GM12878 (cell line): Measurements from ENCODE around the gene FOXP1. TPM values are rescaled to one million over a fixed set of nuclear protein-coding genes. Genes with fewer than 3 reads are reported as not detected.

Experiments
- ATAC-seq: fragments of 200-7000 bp; cut with Tn5 transposase; 3 replicates; pipeline ENCODE4 v1.9.1; 2020; ENCODE audit warnings: mild to moderate bottlenecking, moderate library complexity
- BruUV-seq: library from RNA; stranded (reverse); fragments of 400-500 nt; replicated peaks from 2 replicates; lab custom pipeline; 2021; lab: Mats Ljungman, UMichigan
- CTCF ChIA-PET: fragments of 300-600 bp; sonication (Branson Sonifier 250); formaldehyde crosslinking; extraction: SDS; loops from one replicate; lab custom pipeline; 2021; ENCODE audit warnings: inconsistent platforms; lab: Yijun Ruan, JAX
- POLR2A ChIA-PET: fragments of 350-600 bp; formaldehyde crosslinking; extraction: SDS; loops from one replicate; lab custom pipeline; 2021; ENCODE audit warnings: inconsistent platforms; lab: Charles Lee
- RAD21 ChIA-PET: fragments of 300-600 bp; sonication (Branson Sonifier 250); formaldehyde crosslinking; loops from one replicate; lab custom pipeline; 2023; ENCODE audit warnings: antibody characterized with exemption; ENCODE audit not compliant: unreplicated experiment; lab: Charles Lee
- SMC1A ChIA-PET: fragments of 300-600 bp; sonication (Branson Sonifier 250); formaldehyde crosslinking; loops from one replicate; lab custom pipeline; 2023; ENCODE audit not compliant: unreplicated experiment, uncharacterized antibody; lab: Charles Lee
- DNase-seq: peaks from one replicate; pipeline ENCODE4 v3.0.0-alpha.2; 2011; ENCODE audit warnings: low read depth, low spot score
- FAIRE-seq: peaks from 3 replicates; lab custom pipeline; 2011; peaks lifted over from hg19 to GRCh38; lab: Jason Lieb, UNC
- H2AFZ ChIP-seq: 2 replicates; pipeline ENCODE4 v1.6.0; 2011; ENCODE audit warnings: low read depth, low read length, control low read depth; ENCODE audit not compliant: control insufficient read depth
- H3K27ac ChIP-seq: 2 replicates; pipeline ENCODE4 v1.5.1; 2011; ENCODE audit warnings: control low read depth; ENCODE audit not compliant: control insufficient read depth, insufficient read depth
- H3K27me3 ChIP-seq, 2 experiments: replicated peaks in 1 of 2; 2 replicates each; pipeline versions ENCODE4 v1.6.0 to v1.6.1; 2011; ENCODE audit warnings: low read length in 1 of 2; ENCODE audit not compliant: control insufficient read depth in 2 of 2, insufficient read depth in 2 of 2
- H3K36me3 ChIP-seq, 2 experiments: 2 replicates each; pipeline ENCODE4 v1.5.1; 2011; ENCODE audit warnings: low read length in 1 of 2; ENCODE audit not compliant: control insufficient read depth in 2 of 2, insufficient read depth in 2 of 2
- H3K4me1 ChIP-seq: 2 replicates; pipeline ENCODE4 v1.6.1; 2011; ENCODE audit warnings: mild to moderate bottlenecking, low read length, moderate library complexity, mixed read lengths; ENCODE audit not compliant: control insufficient read depth, insufficient read depth
- H3K4me2 ChIP-seq: 2 replicates; pipeline ENCODE4 v1.6.0; 2011; ENCODE audit warnings: control low read depth; ENCODE audit not compliant: control insufficient read depth, insufficient read depth
- H3K4me3 ChIP-seq: fragments of 200-600 bp; sonication (generic); 2 replicates; pipeline ENCODE4 v1.5.1; 2016
- H3K79me2 ChIP-seq: 2 replicates; pipeline ENCODE4 v1.6.0; 2011; ENCODE audit warnings: low read length; ENCODE audit not compliant: control insufficient read depth, insufficient read depth
- H3K9ac ChIP-seq: 2 replicates; pipeline ENCODE4 v1.8.0; 2011; ENCODE audit warnings: low read length, control low read depth, mixed read lengths; ENCODE audit not compliant: control insufficient read depth, insufficient read depth
- H3K9me3 ChIP-seq: replicated peaks from 3 replicates; pipeline ENCODE4 v1.5.1; 2011; ENCODE audit warnings: mild to moderate bottlenecking, low read length; ENCODE audit not compliant: control insufficient read depth, insufficient read depth
- H4K20me1 ChIP-seq: 2 replicates; pipeline ENCODE4 v1.6.0; 2011; ENCODE audit not compliant: control insufficient read depth, insufficient read depth
- CBX3 ChIP-seq: fragments of 200-600 bp; sonication (generic); IDR thresholded peaks from 2 replicates; pipeline ENCODE4 v1.6.1; 2016; ENCODE audit warnings: low read depth, borderline replicate concordance
- CBX5 ChIP-seq: sonication (generic); IDR thresholded peaks from 2 replicates; pipeline ENCODE4 v1.6.1; 2016; ENCODE audit warnings: low read depth, moderate library complexity, mild to moderate bottlenecking, inconsistent platforms
- CEBPZ ChIP-seq: fragments of 150-350 bp; IDR thresholded peaks from 2 replicates; pipeline ENCODE4 v1.6.1; 2016; ENCODE audit warnings: low read depth, low read length
- EZH2 ChIP-seq: IDR thresholded peaks from 2 replicates; pipeline ENCODE4 v1.6.1; 2012; ENCODE audit warnings: low read depth, mild to moderate bottlenecking, control low read depth, inconsistent platforms, low read length, borderline replicate concordance; ENCODE audit not compliant: control insufficient read depth
- FOS ChIP-seq: IDR thresholded peaks from 3 replicates; pipeline ENCODE4 v1.6.1; 2011; ENCODE audit warnings: borderline replicate concordance; ENCODE audit not compliant: insufficient read length; ENCODE audit errors: extremely low read depth
- HDGF ChIP-seq: fragments of 450-650 bp; IDR thresholded peaks from 2 replicates; pipeline ENCODE4 v1.6.1; 2016; ENCODE audit warnings: antibody characterized with exemption
- NFIC ChIP-seq: IDR thresholded peaks from 2 replicates; pipeline ENCODE4 v1.6.1; 2012; ENCODE audit warnings: low read depth, mild to moderate bottlenecking, inconsistent platforms, low read length, moderate library complexity
- NR2C2 ChIP-seq: IDR thresholded peaks from 2 replicates; pipeline ENCODE4 v1.6.1; 2011; ENCODE audit warnings: borderline replicate concordance, low read depth; ENCODE audit not compliant: control insufficient read depth, insufficient read length
- PML ChIP-seq: IDR thresholded peaks from 2 replicates; pipeline ENCODE4 v1.6.1; 2012; ENCODE audit warnings: low read length, inconsistent platforms
- RB1 ChIP-seq: fragments of 450-650 bp; formaldehyde crosslinking; IDR thresholded peaks from 2 replicates; pipeline ENCODE4 v1.6.1; 2017; ENCODE audit warnings: mild to moderate bottlenecking, borderline replicate concordance
- SREBF2 ChIP-seq: IDR thresholded peaks from 2 replicates; pipeline ENCODE4 v1.6.1; 2012; ENCODE audit warnings: mild to moderate bottlenecking, low read length
- STAT1 ChIP-seq: fragments of 450-650 bp; conservative IDR thresholded peaks from 2 replicates; pipeline ENCODE4 v1.6.1; 2014; ENCODE audit warnings: antibody characterized with exemption, mild to moderate bottlenecking
- SUZ12 ChIP-seq: fragments of 200-600 bp; sonication (generic); IDR thresholded peaks from one replicate; pipeline ENCODE4 v1.6.1; 2018; ENCODE audit warnings: antibody characterized with exemption, mild to moderate bottlenecking; ENCODE audit not compliant: unreplicated experiment
- TBL1XR1 ChIP-seq: IDR thresholded peaks from 2 replicates; pipeline ENCODE4 v1.6.1; 2012; ENCODE audit warnings: low read depth, low read length, improper control_type of control experiment
- TCF12 ChIP-seq: IDR thresholded peaks from 2 replicates; pipeline ENCODE4 v1.6.1; 2011; ENCODE audit warnings: low read depth, mild to moderate bottlenecking, low read length
- TCF7 ChIP-seq: IDR thresholded peaks from 2 replicates; pipeline ENCODE4 v1.6.1; 2014; ENCODE audit warnings: antibody characterized with exemption, borderline replicate concordance
- ZNF622 ChIP-seq: fragments of 450-650 bp; IDR thresholded peaks from 2 replicates; pipeline ENCODE4 v1.6.1; 2017; ENCODE audit warnings: mild to moderate bottlenecking, inconsistent platforms
- ZNF687 ChIP-seq: fragments of 450-650 bp; IDR thresholded peaks from 2 replicates; pipeline ENCODE4 v1.6.1; 2017; ENCODE audit warnings: mild to moderate bottlenecking, moderate library complexity
- WGBS: methylation state at CpG from one replicate; pipeline ENCODE4 v1.1.6; 2016; ENCODE audit warnings: low lambda C conversion rate; ENCODE audit not compliant: insufficient replicate concordance, insufficient coverage; ENCODE audit errors: missing lambda C conversion rate; 5-methylcytosine and 5-hydroxymethylcytosine counted together
- in situ Hi-C: fragments of 300-500 bp; cut with MboI; formaldehyde crosslinking; loops from 9 replicates; pipeline ENCODE4 v1.14.3; 2018; ENCODE audit warnings: mixed read lengths
- intact Hi-C: fragments of 100-400 bp; cut with micrococcal nuclease; formaldehyde crosslinking; loops from one replicate; pipeline ENCODE4 v1.14.2; 2022; ENCODE audit not compliant: unreplicated experiment
- polyA plus RNA-seq, 11 experiments: library from polyadenylated mRNA; depleted of rRNA in 4 of 11; unstranded in 6 of 11; stranded (reverse) in 5 of 11; fragments of >200 nt; fragmentation: Nextera tagmentation in 4 of 11; fragmentation: Illumina TruSeq in 1 of 11; extraction: Ambion mirVana in 4 of 11; extraction: Trizol in 1 of 11; gene quantifications; 1 replicate in 1 of 11; 2 replicates in 10 of 11; pipeline versions ENCODE4 v1.2.1 to v1.2.3, GENCODE V29; 2011 to 2016; ENCODE audit warnings: inconsistent platforms in 2 of 11, missing spikeins in 2 of 11, low read depth in 1 of 11
- total RNA-seq, 4 experiments: library from RNA; depleted of rRNA in 3 of 4; stranded (reverse); fragments of >200 nt in 3 of 4; fragmentation: Illumina TruSeq in 1 of 4; extraction: Trizol in 1 of 4; gene quantifications; 2 replicates each; pipeline versions ENCODE4 v1.2.1 to v1.2.3, GENCODE V29; 2013 to 2021

The FOXP1 gene
- total and polyA plus RNA-seq, 10 of the 15 experiments (the other 5 are each of a cell fraction or from before 2014, with no cell fraction given): 0.05 to 1.6 (median 0.20) TPM; not detected in 1

- no peak for TF ChIP-seq EZH2
- no peak for TF ChIP-seq CEBPZ
- no peak for TF ChIP-seq TCF12
- TF ChIP-seq HDGF: no peak
- no peak for TF ChIP-seq FOS
These were observed 213.1 kb downstream of the FOXP1 start (continued) for GRCh38 chr3:71370467-71370866.

- ATAC-seq (no peak), FAIRE-seq (no peak), DNase-seq (no peak)
- ChIA-PET POLR2A (no interaction called here), RAD21 (no interaction called here), CTCF (no interaction called here), SMC1A (no interaction called here)
- intact Hi-C loops: no loop called here
- no peaks in the 10 kb centered on the region for H3K36me3 ChIP-seq
- H3K9ac ChIP-seq: no peak overlapping the region
- no peak overlapping the region for H3K4me3 ChIP-seq
- no peak overlapping the region for H3K27ac ChIP-seq
- 25% methylated on average over 6 of the region's 6 CpGs for WGBS
- no peak overlapping the region for H2AFZ ChIP-seq
- in situ Hi-C loops: no loop called here
- peaks cover 0 to 2% of the 10 kb centered on the region in 2 experiments; a peak in 3 of 4 replicates for H3K27me3 ChIP-seq
- no peak overlapping the region for H3K4me2 ChIP-seq
- no peaks in the 10 kb centered on the region for H3K4me1 ChIP-seq
- BruUV-seq: no TSS peak
- no peaks in the 10 kb centered on the region for H3K9me3 ChIP-seq
- H3K79me2 ChIP-seq: no peaks in the 10 kb centered on the region
- H4K20me1 ChIP-seq: no peaks in the 10 kb centered on the region
- TF ChIP-seq NR2C2: no peak
- TF ChIP-seq CBX3: no peak
- TF ChIP-seq ZNF687: no peak
- TF ChIP-seq STAT1: no peak
- no peak for TF ChIP-seq NFIC
- no peak for TF ChIP-seq TCF7
- no peak for TF ChIP-seq ZNF622
- no peak for TF ChIP-seq CBX5
- no peak for TF ChIP-seq PML
- no peak for TF ChIP-seq TBL1XR1
- no peak for TF ChIP-seq SUZ12
- no peak for TF ChIP-seq RB1
- TF ChIP-seq SREBF2: no peak
These were observed 213.7 kb downstream of the FOXP1 start for GRCh38 chr3:71369701-71370391.
